SK-N-MC (cell line): ENCODE results near the gene UGT1A7.

Experiments used
- EZH2 ChIP-seq: fragments of 200-600 bp; sonication (generic); IDR thresholded peaks from one replicate; pipeline ENCODE4 v1.6.1; 2017; ENCODE audit warnings: antibody characterized with exemption
- FOXP2 ChIP-seq: optimal IDR thresholded peaks from 2 replicates; pipeline ENCODE3; 2011; ENCODE audit warnings: mild to moderate bottlenecking, moderate library complexity; ENCODE audit not compliant: insufficient read depth; ENCODE audit errors: extremely low read length, control extremely low read depth

- no peak for TF ChIP-seq FOXP2
- no peak for TF ChIP-seq EZH2
Measured at GRCh38 chr2:233708942-233709341, 27.2 kb downstream of the UGT1A7 start.
